Tibial nerve (tissue), 4 donors: ENCODE measurements around the gene SDK1.

Experiments
- CTCF ChIP-seq, 5 experiments: fragments of 200-600 bp in 3 of 5; fragments of 450-650 bp in 2 of 5; sonication (generic) in 3 of 5; IDR thresholded peaks; one replicate each; pipeline ENCODE4 v1.5.1; 2016 to 2019; ENCODE audit warnings: antibody characterized with exemption in 5 of 5, mild to moderate bottlenecking in 3 of 5, moderate library complexity in 2 of 5
- EP300 ChIP-seq, 2 donors: sonication (generic); formaldehyde crosslinking; IDR thresholded peaks; one replicate each; pipeline ENCODE4 v1.6.1; 2017; ENCODE audit warnings: antibody characterized with exemption in 2 of 2, mild to moderate bottlenecking in 1 of 2
- POLR2A ChIP-seq, 2 donors: fragments of 450-650 bp; IDR thresholded peaks; one replicate each; pipeline ENCODE4 v1.6.1; 2017; ENCODE audit warnings: antibody characterized with exemption in 2 of 2, mild to moderate bottlenecking in 2 of 2, moderate library complexity in 2 of 2

DNA sequence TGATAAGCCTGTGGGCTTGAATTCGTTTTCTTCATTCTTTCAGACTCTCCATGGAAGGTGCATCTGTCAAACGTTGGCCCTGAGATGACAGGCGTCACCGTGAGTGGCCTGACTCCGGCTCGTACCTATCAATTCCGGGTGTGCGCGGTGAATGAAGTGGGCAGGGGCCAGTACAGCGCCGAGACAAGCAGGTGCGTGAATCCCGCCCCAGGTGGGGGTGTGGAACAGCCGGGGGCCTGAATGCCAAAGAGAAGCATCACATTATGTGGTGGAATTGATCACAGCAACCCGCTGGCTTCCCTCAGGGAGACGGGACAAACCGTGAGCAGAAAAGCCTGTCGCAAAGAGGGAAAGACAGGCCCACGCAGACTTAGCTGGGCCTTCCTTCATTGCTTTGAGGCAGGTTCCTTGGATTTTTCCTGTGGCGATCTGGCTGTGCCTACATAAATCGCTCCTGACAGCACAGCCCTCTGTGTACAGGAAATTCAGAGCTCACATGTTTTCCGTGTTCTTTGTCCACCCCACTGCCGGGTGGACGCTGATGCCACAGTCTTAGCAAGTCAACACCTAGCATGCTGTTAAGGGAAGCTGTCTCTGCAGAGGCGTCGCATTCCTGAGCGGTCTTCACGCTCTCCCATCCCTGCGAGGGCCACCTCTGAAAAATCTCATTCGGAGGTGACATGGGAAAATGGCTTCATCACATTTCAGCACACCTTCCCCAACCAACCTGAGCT is 710.0 kb downstream of the SDK1 start:
- no peak for TF ChIP-seq CTCF (IDR thresholded peaks at IDR 0.05)
- no peak for TF ChIP-seq POLR2A (IDR thresholded peaks at IDR 0.05)
- TF ChIP-seq EP300 (IDR thresholded peaks at IDR 0.05): no peak
